HG03520 (cell line): ENCODE data around the gene NPPC.
"Not testable (repeated sequence)": the region's sequence is repeated elsewhere in the genome, so short reads cannot be mapped to it uniquely, and the experiment has no call there.

Source experiments
- ATAC-seq: cut with Tn5 transposase; IDR thresholded peaks from one replicate; pipeline ENCODE4 v1.9.1; 2021; ENCODE audit warnings: mild to moderate bottlenecking, moderate library complexity; ENCODE audit not compliant: unreplicated experiment

The NPPC gene

GRCh38 chr2:231922311-231923009 lies 3.7 kb downstream of the NPPC start:
- ATAC-seq: no peak

- ATAC-seq: no peak
Observed at GRCh38 chr2:231920795-231921194, 5.4 kb downstream of the NPPC start.

- ATAC-seq: no peak
Observed at GRCh38 chr2:231920366-231920765, 5.8 kb downstream of the NPPC start.

GRCh38 chr2:231919341-231920035 lies 6.7 kb downstream of the NPPC start:
- ATAC-seq: no peak

- ATAC-seq: no peak
Observed at GRCh38 chr2:231918501-231919330, 7.5 kb downstream of the NPPC start.

GRCh38 chr2:231917280-231918066 lies 8.7 kb downstream of the NPPC start:
- no peak for ATAC-seq

GRCh38 chr2:231914077-231914690 lies 12.0 kb downstream of the NPPC start:
- ATAC-seq: no peak

- ATAC-seq: no peak
Observed at GRCh38 chr2:231911381-231911780, 14.8 kb downstream of the NPPC start.

- ATAC-seq: no peak
Observed at GRCh38 chr2:231910771-231911170, 15.4 kb downstream of the NPPC start.

- ATAC-seq: not testable (repeated sequence)
Observed at GRCh38 chr2:231910161-231910560, 16.0 kb downstream of the NPPC start.

GRCh38 chr2:231909631-231910030 lies 16.6 kb downstream of the NPPC start:
- ATAC-seq: no peak

- no peak for ATAC-seq
Observed at GRCh38 chr2:231908584-231908983, 17.6 kb downstream of the NPPC start.

GRCh38 chr2:231907765-231908164 lies 18.4 kb downstream of the NPPC start:
- no peak for ATAC-seq

- no peak for ATAC-seq
Observed at GRCh38 chr2:231905026-231905425, 21.2 kb downstream of the NPPC start.

- ATAC-seq: no peak
Observed at GRCh38 chr2:231904161-231904611, 22.0 kb downstream of the NPPC start.

GRCh38 chr2:231902598-231902997 lies 23.6 kb downstream of the NPPC start:
- no peak for ATAC-seq

GRCh38 chr2:231900972-231901371 lies 25.2 kb downstream of the NPPC start:
- no peak for ATAC-seq

GRCh38 chr2:231900486-231900942 lies 25.7 kb downstream of the NPPC start:
- ATAC-seq: no peak

GRCh38 chr2:231894566-231895380 lies 31.4 kb downstream of the NPPC start:
- ATAC-seq: no peak
